H1 (cell line): ENCODE measurements around the gene PACS1. TPM values are rescaled to one million over a fixed set of nuclear protein-coding genes. Genes with fewer than 3 reads are reported as not detected.

Source experiments
- CTCF ChIA-PET: fragments of 300-600 bp; sonication (Branson Sonifier 250); formaldehyde crosslinking; loops from one replicate; lab custom pipeline; 2021; ENCODE audit not compliant: partially characterized antibody; lab: Charles Lee
- POLR2A ChIA-PET: fragments of 300-600 bp; sonication (Branson Sonifier 250); formaldehyde crosslinking; loops from one replicate; lab custom pipeline; 2021; ENCODE audit warnings: inconsistent platforms; ENCODE audit not compliant: partially characterized antibody; lab: Charles Lee
- DNase-seq, 2 experiments: peaks; one replicate each; pipeline versions ENCODE4 v3.0.0 to v3.0.0-alpha.2; 2010 to 2022; ENCODE audit warnings: low spot score in 2 of 2, low read depth in 1 of 2, mixed read lengths in 1 of 2
- FAIRE-seq: peaks from 2 replicates; lab custom pipeline; 2011; peaks lifted over from hg19 to GRCh38; lab: Jason Lieb, UNC
- H2AFZ ChIP-seq: 2 replicates; pipeline ENCODE4 v1.8.1; 2012; ENCODE audit warnings: low read length, inconsistent platforms
- H2AK5ac ChIP-seq: 2 replicates; pipeline ENCODE4 v1.6.1; 2013; ENCODE audit warnings: low read depth, low read length
- H2BK120ac ChIP-seq: replicated peaks from 2 replicates; pipeline ENCODE3; 2013; ENCODE audit warnings: low read depth, low read length, inconsistent platforms
- H2BK12ac ChIP-seq: 2 replicates; pipeline ENCODE4 v1.6.1; 2013; ENCODE audit warnings: low read depth, low read length
- H2BK15ac ChIP-seq: 2 replicates; pipeline ENCODE4 v1.6.1; 2013; ENCODE audit warnings: low read length
- H2BK20ac ChIP-seq: 2 replicates; pipeline ENCODE4 v1.6.1; 2013; ENCODE audit warnings: low read length
- H2BK5ac ChIP-seq: 2 replicates; pipeline ENCODE4 v1.6.1; 2013; ENCODE audit warnings: low read depth, low read length
- H3K14ac ChIP-seq: 2 replicates; pipeline ENCODE4 v1.6.1; 2013; ENCODE audit warnings: inconsistent platforms; ENCODE audit not compliant: insufficient read length
- H3K18ac ChIP-seq: 2 replicates; pipeline ENCODE4 v1.6.1; 2013; ENCODE audit warnings: low read length; ENCODE audit errors: extremely low read depth
- H3K23ac ChIP-seq: 2 replicates; pipeline ENCODE4 v1.6.1; 2013; ENCODE audit warnings: inconsistent platforms; ENCODE audit not compliant: insufficient read length
- H3K23me2 ChIP-seq: 2 replicates; pipeline ENCODE4 v1.6.1; 2013; ENCODE audit warnings: low read depth, low read length
- H3K27ac ChIP-seq: 2 replicates; pipeline ENCODE4 v1.6.1; 2011; ENCODE audit warnings: low read depth, low read length, inconsistent platforms
- H3K27me3 ChIP-seq, 4 experiments: replicated peaks in 1 of 4; 1 replicate in 1 of 4; 2 replicates in 3 of 4; pipeline versions ENCODE4 v1.6.1 to v1.8.1; 2011 to 2013; ENCODE audit warnings: low read length in 3 of 4, mild to moderate bottlenecking in 3 of 4, inconsistent platforms in 2 of 4, mixed read lengths in 2 of 4, moderate library complexity in 1 of 4; ENCODE audit not compliant: control insufficient read depth in 3 of 4, insufficient read depth in 3 of 4; ENCODE audit errors: extremely low read depth in 1 of 4
- H3K36me3 ChIP-seq, 4 experiments: 2 replicates each; pipeline versions ENCODE4 v1.6.1 to v1.8.1; 2011 to 2013; ENCODE audit warnings: mild to moderate bottlenecking in 4 of 4, low read length in 3 of 4, moderate library complexity in 2 of 4, control low read depth in 1 of 4, inconsistent platforms in 1 of 4; ENCODE audit not compliant: insufficient read depth in 4 of 4, control insufficient read depth in 2 of 4
- H3K4ac ChIP-seq: replicated peaks from 2 replicates; pipeline ENCODE3; 2013; ENCODE audit warnings: low read length, low read depth, mixed read lengths, inconsistent platforms; ENCODE audit not compliant: insufficient read length
- H3K4me1 ChIP-seq, 4 experiments: replicated peaks in 1 of 4; 1 replicate in 1 of 4; 2 replicates in 3 of 4; pipeline versions ENCODE4 v1.6.1 to v1.8.1; 2011 to 2013; ENCODE audit warnings: low read length in 3 of 4, inconsistent platforms in 2 of 4, mixed read lengths in 1 of 4; ENCODE audit not compliant: insufficient read depth in 4 of 4, control insufficient read depth in 3 of 4
- H3K4me2 ChIP-seq, 2 experiments: 2 replicates each; pipeline versions ENCODE4 v1.6.1 to v1.8.1; 2011 to 2013; ENCODE audit warnings: low read depth in 2 of 2, low read length in 2 of 2, control low read depth in 1 of 2, inconsistent platforms in 1 of 2, mild to moderate bottlenecking in 1 of 2; ENCODE audit not compliant: insufficient read depth in 1 of 2
- H3K4me3 ChIP-seq, 4 experiments: fragments of 200-600, 300-600 bp in 1 of 4; sonication (generic), shearing (Covaris generic), sonication (Bioruptor Twin) in 1 of 4; 2 replicates each; pipeline versions ENCODE4 v1.5.1 to v1.8.1; 2011 to 2016; ENCODE audit warnings: low read length in 4 of 4, low read depth in 3 of 4, control low read depth in 2 of 4, inconsistent platforms in 2 of 4, mild to moderate bottlenecking in 2 of 4, mixed read lengths in 1 of 4, moderate library complexity in 1 of 4; ENCODE audit not compliant: insufficient read depth in 2 of 4; ENCODE audit errors: extremely low read depth in 1 of 4
- H3K56ac ChIP-seq: replicated peaks from 2 replicates; pipeline ENCODE3; 2013; ENCODE audit warnings: low read depth, mild to moderate bottlenecking, mixed read lengths, low read length, inconsistent platforms; ENCODE audit not compliant: insufficient read length
- H3K79me1 ChIP-seq: 2 replicates; pipeline ENCODE4 v1.6.1; 2013; ENCODE audit warnings: low read depth, low read length, control low read depth
- H3K79me2 ChIP-seq, 2 experiments: 2 replicates each; pipeline versions ENCODE4 v1.6.1 to v1.8.1; 2012 to 2013; ENCODE audit warnings: low read length in 2 of 2, mild to moderate bottlenecking in 2 of 2, inconsistent platforms in 1 of 2; ENCODE audit not compliant: insufficient read depth in 2 of 2, control insufficient read depth in 1 of 2
- H3K9ac ChIP-seq, 4 experiments: replicated peaks in 1 of 4; 1 replicate in 1 of 4; 2 replicates in 3 of 4; pipeline versions ENCODE4 v1.6.1 to v1.8.1; 2011 to 2013; ENCODE audit warnings: low read depth in 3 of 4, low read length in 3 of 4, control low read depth in 2 of 4, mild to moderate bottlenecking in 2 of 4, moderate library complexity in 2 of 4, inconsistent platforms in 1 of 4; ENCODE audit errors: extremely low read depth in 1 of 4
- H3K9me3 ChIP-seq, 2 experiments: 2 replicates each; pipeline versions ENCODE4 v1.6.1 to v1.8.1; 2012 to 2013; ENCODE audit warnings: mild to moderate bottlenecking in 2 of 2, moderate library complexity in 2 of 2, control low read depth in 1 of 2, inconsistent platforms in 1 of 2, low read depth in 1 of 2, low read length in 1 of 2, mixed read lengths in 1 of 2; ENCODE audit not compliant: insufficient read depth in 2 of 2
- H4K20me1 ChIP-seq, 2 experiments: replicated peaks in 1 of 2; 2 replicates each; pipeline versions ENCODE3 to v1.8.1; 2011 to 2013; ENCODE audit warnings: inconsistent platforms in 2 of 2, low read length in 2 of 2, mild to moderate bottlenecking in 1 of 2; ENCODE audit not compliant: insufficient read depth in 2 of 2, control insufficient read depth in 1 of 2
- H4K5ac ChIP-seq: 2 replicates; pipeline ENCODE4 v1.6.1; 2013; ENCODE audit warnings: low read length, low read depth, mixed read lengths, inconsistent platforms; ENCODE audit not compliant: insufficient read length
- H4K8ac ChIP-seq: 2 replicates; pipeline ENCODE4 v1.8.0; 2013; ENCODE audit warnings: mild to moderate bottlenecking, moderate library complexity, low read length, inconsistent platforms; ENCODE audit not compliant: insufficient read depth; ENCODE audit errors: extremely low read depth
- H4K91ac ChIP-seq: replicated peaks from 2 replicates; pipeline ENCODE3; 2013; ENCODE audit warnings: low read length, mixed read lengths, inconsistent platforms; ENCODE audit not compliant: insufficient read length
- BACH1 ChIP-seq: IDR thresholded peaks from 2 replicates; pipeline ENCODE4 v1.6.1; 2012; ENCODE audit warnings: low read length, improper control_type of control experiment
- CTCF ChIP-seq, 3 experiments: IDR thresholded peaks; 1 replicate in 2 of 3; 2 replicates in 1 of 3; pipeline versions ENCODE4 v1.5.1 to v1.6.1; 2011; ENCODE audit warnings: low read length in 3 of 3, mild to moderate bottlenecking in 3 of 3, inconsistent platforms in 2 of 3, low read depth in 1 of 3, moderate library complexity in 1 of 3; ENCODE audit not compliant: insufficient read depth in 1 of 3; ENCODE audit errors: control extremely low read depth in 1 of 3
- FOSL1 ChIP-seq: IDR thresholded peaks from 2 replicates; pipeline ENCODE4 v1.6.1; 2011; ENCODE audit warnings: mild to moderate bottlenecking, low read depth, low read length, moderate library complexity; ENCODE audit not compliant: insufficient read depth
- GTF2F1 ChIP-seq: IDR thresholded peaks from 2 replicates; pipeline ENCODE4 v1.6.1; 2012; ENCODE audit warnings: low read depth, low read length, improper control_type of control experiment, borderline replicate concordance
- MAFK ChIP-seq: IDR thresholded peaks from 2 replicates; pipeline ENCODE4 v1.6.1; 2012; ENCODE audit warnings: low read depth, mild to moderate bottlenecking, improper control_type of control experiment, low read length
- MAX ChIP-seq: IDR thresholded peaks from 2 replicates; pipeline ENCODE4 v1.6.1; 2012; ENCODE audit warnings: inconsistent platforms
- NANOG ChIP-seq: IDR thresholded peaks from 2 replicates; pipeline ENCODE4 v1.6.1; 2011; ENCODE audit warnings: low read length, low read depth, mild to moderate bottlenecking, inconsistent platforms; ENCODE audit not compliant: insufficient read depth, poor library complexity, severe bottlenecking
- RBBP5 ChIP-seq: IDR thresholded peaks from 2 replicates; pipeline ENCODE4 v1.7.1; 2012; ENCODE audit warnings: low read depth, mild to moderate bottlenecking, inconsistent platforms, low read length, moderate library complexity, borderline replicate concordance
- RNF2 ChIP-seq: fragments of 200-900, 300-1000 bp; sonication (generic); IDR thresholded peaks from 2 replicates; pipeline ENCODE4 v1.7.1; 2016; ENCODE audit warnings: borderline replicate concordance, low read depth, mild to moderate bottlenecking, antibody characterized with exemption, low read length; ENCODE audit not compliant: poor library complexity, severe bottlenecking; ENCODE audit errors: missing control alignments
- ZNF274 ChIP-seq: IDR thresholded peaks from 2 replicates; pipeline ENCODE4 v1.7.0; 2012; ENCODE audit warnings: low read length, borderline replicate concordance; ENCODE audit errors: extremely low read depth
- WGBS, 2 experiments: shearing (Covaris generic) in 1 of 2; methylation state at CpG; one replicate each; pipeline versions ENCODE4 v1.1.6 to v1.1.7; 2013 to 2015; ENCODE audit warnings: low lambda C conversion rate in 2 of 2, mixed read lengths in 2 of 2, inconsistent platforms in 1 of 2, low coverage in 1 of 2, missing lambda C conversion rate in 1 of 2; ENCODE audit not compliant: insufficient replicate concordance in 2 of 2, insufficient coverage in 1 of 2, insufficient read length in 1 of 2; ENCODE audit errors: extremely low coverage in 1 of 2, missing lambda C conversion rate in 1 of 2; 5-methylcytosine and 5-hydroxymethylcytosine counted together
- polyA plus RNA-seq, 7 experiments: library from polyadenylated mRNA; depleted of rRNA in 3 of 7; stranded (reverse) in 5 of 7; unstranded in 2 of 7; fragments of >200 nt in 5 of 7; fragments of 200-250 nt in 2 of 7; gene quantifications; 1 replicate in 5 of 7; 2 replicates in 1 of 7; 4 replicates in 1 of 7; pipeline versions ENCODE4 v1.2.1 to v1.2.3, GENCODE V29; 2011 to 2013; ENCODE audit warnings: missing spikeins in 2 of 7, mixed read lengths in 2 of 7
- total RNA-seq: library from RNA; stranded (reverse); fragmentation: NEBNext Ultra II Directional; extraction: Animal tissue kit (Norgen Biotek cat#: 25700); gene quantifications from 2 replicates; pipeline ENCODE4 v1.2.1, GENCODE V29; 2021

Gene PACS1
- total and polyA plus RNA-seq, 2 of the 8 experiments (the other 6 are each of a cell fraction or from before 2014, with no cell fraction given): 11.5 to 36.0 TPM

DNA sequence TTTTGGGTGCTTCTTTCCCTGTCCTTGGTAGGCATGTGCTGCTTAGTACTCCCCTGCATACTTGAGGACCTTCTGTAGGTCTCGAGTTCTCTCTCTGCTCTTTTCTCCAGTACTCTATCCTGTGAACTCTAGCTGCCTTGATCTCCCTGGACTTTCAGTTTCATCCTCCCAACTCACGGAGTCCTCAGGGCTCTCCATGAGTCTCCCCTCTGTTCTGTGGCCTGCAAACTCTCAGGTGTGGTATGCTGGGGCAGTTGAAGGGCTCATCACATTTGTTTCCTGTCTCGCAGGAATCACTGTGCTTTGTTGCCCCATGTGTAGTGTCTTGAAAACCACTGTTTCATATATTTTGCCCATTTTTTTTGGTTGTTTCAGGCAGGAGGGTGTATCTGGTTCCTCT, 3.3 kb upstream of the PACS1 start:
- no peak overlapping the region for H3K23ac ChIP-seq
- H4K8ac ChIP-seq: no peak overlapping the region
- peaks cover 5 to 13% (median 8%) of the 10 kb centered on the region in 4 experiments; a peak in 6 of 7 replicates for H3K4me1 ChIP-seq
- no peak overlapping the region for H2BK12ac ChIP-seq
- no peak overlapping the region for H3K4me3 ChIP-seq
- no peak overlapping the region for H2BK15ac ChIP-seq
- no peak overlapping the region for H3K56ac ChIP-seq
- H4K91ac ChIP-seq: no peak overlapping the region
- H3K18ac ChIP-seq: no peak overlapping the region
- CTCF ChIA-PET: interaction anchor here (0.6 to 8.8 kb wide), 4 partner anchors 12 to 68 kb away, joined by 3 to 144 read pairs (median 56); partner anchors contain the start of genes GAL3ST3 and SF3B2
- no peak for DNase-seq
- no peak overlapping the region for H3K14ac ChIP-seq
- no peak overlapping the region for H4K5ac ChIP-seq
- no peak overlapping the region for H3K4ac ChIP-seq
- H3K23me2 ChIP-seq: no peaks in the 10 kb centered on the region; the same call in 1 of the 2 replicates
- no peaks in the 10 kb centered on the region for H3K27me3 ChIP-seq
- POLR2A ChIA-PET: interaction anchor here (9.7 kb wide), 1 partner anchor 11 kb away, joined by 150 read pairs; the partner anchor contains the start of genes GAL3ST3 and SF3B2
- H3K27ac ChIP-seq: no peak overlapping the region
- no peak overlapping the region for H2BK20ac ChIP-seq
- no peak overlapping the region for H3K4me2 ChIP-seq
- H3K79me1 ChIP-seq: no peaks in the 10 kb centered on the region; the same call in 1 of the 2 replicates
- no peak overlapping the region for H2AFZ ChIP-seq
- H2AK5ac ChIP-seq: no peak overlapping the region
- peaks cover 0 to 5% of the 10 kb centered on the region in 2 experiments; a peak in 1 of 4 replicates for H3K79me2 ChIP-seq
- WGBS, 2 experiments: 86% methylated on average over 3 of the region's 3 CpGs; no CpG with 5 or more reads in 1 of the 2 experiments
- H3K9ac ChIP-seq: no peak overlapping the region
- no peak overlapping the region for H2BK5ac ChIP-seq
- FAIRE-seq: no peak
- peaks cover 24 to 66% (median 50%) of the 10 kb centered on the region in 4 experiments for H3K36me3 ChIP-seq
- H4K20me1 ChIP-seq: peaks cover 0 to 17% of the 10 kb centered on the region in 2 experiments
- H3K9me3 ChIP-seq: no peaks in the 10 kb centered on the region
- H2BK120ac ChIP-seq: no peak overlapping the region
- no peak for TF ChIP-seq MAFK
- no peak for TF ChIP-seq ZNF274
- no peak for TF ChIP-seq BACH1
- no peak for TF ChIP-seq GTF2F1
- TF ChIP-seq RNF2: no peak
- no peak for TF ChIP-seq FOSL1
- no peak for TF ChIP-seq RBBP5
- no peak for TF ChIP-seq MAX
- TF ChIP-seq NANOG: no peak
- TF ChIP-seq CTCF (IDR thresholded peaks at IDR 0.05; ENCODE audit: control extremely low read depth in 1 of 3, insufficient read depth in 1 of 3, low read depth in 1 of 3, low read length in 3 of 3): no peak
